Stimulated activated CD8-positive, alpha-beta memory T cell treated with anti-CD3 and anti-CD28 coated beads, Interleukin-15, amount 100 ng/mL, for 1 hour (primary cell): ENCODE results near the gene POLR1H.

Experiments
- DNase-seq: peaks from one replicate; pipeline ENCODE4 v3.0.0-alpha.2; 2020; ENCODE audit warnings: low read depth

The POLR1H gene

GRCh38 chr6:30062471-30063178, 1.6 kb downstream of the POLR1H start:
- no peak for DNase-seq

DNA sequence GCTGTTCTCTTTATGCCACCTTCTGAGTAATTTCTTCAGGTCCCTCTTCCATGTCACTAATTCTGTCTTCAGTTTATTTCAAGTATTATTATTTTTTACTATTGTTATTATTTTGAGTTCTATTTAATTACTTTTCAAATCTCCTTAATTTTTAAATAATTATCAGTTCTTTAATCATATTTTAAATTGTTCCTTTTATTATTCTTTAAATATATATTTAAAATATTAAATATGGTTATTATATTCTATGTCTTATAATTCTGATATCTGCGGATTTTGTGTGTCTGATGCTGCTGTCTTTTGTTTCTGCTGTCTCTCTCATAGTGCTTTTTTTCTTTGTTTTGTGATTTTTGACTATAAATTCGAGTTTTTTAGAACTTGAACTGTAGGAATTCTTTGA, 2.2 kb downstream of the POLR1H start:
- DNase-seq, result no peak

DNA sequence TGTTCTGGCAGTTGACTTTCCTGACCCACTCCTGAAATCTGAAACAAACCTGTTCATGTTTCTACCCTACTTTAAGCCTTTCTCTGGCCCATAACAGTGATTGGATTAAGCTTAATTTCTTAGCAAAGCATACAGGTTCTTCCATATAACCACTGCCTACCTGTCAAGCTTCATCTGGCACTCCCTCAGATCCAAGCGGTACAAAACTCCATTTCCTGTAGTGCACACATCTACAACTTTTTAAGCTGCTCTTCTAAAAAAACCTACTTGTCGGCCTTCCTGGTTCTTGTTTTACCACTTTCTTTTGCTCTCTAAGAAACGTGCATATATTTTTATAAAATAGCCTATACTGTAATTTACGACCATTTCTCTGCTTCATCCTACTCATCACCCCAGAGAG, 5.0 kb downstream of the POLR1H start:
- DNase-seq, result no peak

DNA sequence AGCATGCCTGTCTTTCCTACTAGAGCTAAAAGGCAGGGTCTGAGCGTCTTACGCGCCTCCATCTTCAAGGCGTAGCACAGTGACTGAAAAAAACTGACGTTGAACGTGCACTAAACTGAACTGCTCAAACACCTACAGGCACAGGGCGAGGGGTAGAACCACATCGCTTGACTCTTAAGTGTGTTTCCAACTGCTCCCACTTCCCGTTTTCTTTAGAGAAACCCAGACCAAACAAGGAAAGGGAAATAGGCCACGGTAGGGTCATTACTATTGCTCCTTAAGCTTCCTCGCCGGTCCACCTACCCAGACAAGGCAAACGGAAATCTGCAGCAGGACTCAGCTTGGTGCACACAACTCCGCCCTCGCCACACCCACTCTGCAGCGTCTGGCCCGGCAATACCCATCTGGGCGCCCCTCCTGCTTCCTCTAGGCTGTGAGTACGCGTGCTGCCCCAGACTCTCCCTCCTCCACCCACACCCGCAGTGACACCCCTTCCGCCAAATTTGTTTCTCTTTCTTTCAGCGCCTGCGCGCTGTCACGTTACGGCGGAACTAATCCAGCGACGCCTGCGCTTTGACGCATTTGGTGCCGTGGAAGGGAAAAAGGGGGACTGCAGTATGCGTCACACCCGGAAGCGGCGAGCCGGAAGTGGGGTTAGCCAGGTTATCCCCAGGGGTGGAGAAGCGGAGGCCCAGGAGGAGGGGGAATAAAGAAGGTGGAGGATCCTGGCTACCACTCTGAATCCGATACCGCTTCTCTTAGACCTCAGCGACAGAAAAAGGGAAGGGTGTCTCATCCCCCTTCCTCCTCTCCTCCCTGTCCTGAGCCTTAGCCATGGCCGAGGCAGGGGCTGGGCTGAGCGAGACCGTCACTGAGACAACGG, 5.8 kb downstream of the POLR1H start, which contains the start of gene PPP1R11:
Gene PPP1R11, plus strand, starts transcription at position 622 of the 883 bp plus-strand sequence. Its CDS starts 213 bp downstream, at position 835.
- peak; percentile 96 for DNase-seq

- no peak for DNase-seq
Measured at GRCh38 chr6:30067460-30068139, 6.5 kb downstream of the POLR1H start.

DNA sequence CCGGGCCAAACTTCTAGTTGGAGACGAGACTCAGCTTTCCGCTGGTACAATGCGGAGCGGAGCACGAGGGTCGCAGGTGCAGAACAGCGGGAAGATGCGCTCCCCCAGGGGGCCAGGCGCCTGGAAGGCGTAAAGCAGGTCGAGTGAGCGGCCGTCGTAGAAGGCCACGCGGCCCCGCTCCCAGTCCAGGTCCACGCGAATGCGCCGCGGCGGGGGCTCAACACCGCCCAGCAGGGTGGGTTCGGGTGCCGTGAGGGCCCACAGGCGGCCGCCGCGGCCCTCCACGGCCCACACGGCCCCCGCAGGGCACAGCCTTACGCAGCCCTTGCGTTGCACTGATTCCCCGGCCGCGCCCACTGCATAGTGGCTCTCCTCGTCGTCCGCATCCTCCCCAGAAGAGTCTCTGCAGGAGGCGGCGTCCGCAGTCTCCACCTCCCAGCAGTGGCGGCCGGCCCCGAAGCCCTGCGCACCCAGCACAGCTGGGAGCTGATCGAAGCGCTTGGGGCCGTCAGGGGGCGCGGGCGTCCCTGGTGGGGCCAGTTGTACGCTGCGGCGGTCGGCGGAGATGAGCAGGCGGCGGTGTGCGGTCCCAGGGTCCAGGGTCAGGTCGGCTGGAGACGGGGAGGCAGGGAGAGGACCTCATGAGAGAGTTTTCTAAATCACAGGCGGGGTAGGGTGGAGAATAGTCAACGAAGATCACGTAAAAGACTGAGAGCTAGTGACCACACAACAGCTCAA, 10.2 kb downstream of the POLR1H start:
- DNase-seq, result no peak

- DNase-seq, result no peak
Measured at GRCh38 chr6:30071858-30072257, 10.8 kb downstream of the POLR1H start.

GRCh38 chr6:30073489-30074235, 12.6 kb downstream of the POLR1H start:
- no peak for DNase-seq

DNA sequence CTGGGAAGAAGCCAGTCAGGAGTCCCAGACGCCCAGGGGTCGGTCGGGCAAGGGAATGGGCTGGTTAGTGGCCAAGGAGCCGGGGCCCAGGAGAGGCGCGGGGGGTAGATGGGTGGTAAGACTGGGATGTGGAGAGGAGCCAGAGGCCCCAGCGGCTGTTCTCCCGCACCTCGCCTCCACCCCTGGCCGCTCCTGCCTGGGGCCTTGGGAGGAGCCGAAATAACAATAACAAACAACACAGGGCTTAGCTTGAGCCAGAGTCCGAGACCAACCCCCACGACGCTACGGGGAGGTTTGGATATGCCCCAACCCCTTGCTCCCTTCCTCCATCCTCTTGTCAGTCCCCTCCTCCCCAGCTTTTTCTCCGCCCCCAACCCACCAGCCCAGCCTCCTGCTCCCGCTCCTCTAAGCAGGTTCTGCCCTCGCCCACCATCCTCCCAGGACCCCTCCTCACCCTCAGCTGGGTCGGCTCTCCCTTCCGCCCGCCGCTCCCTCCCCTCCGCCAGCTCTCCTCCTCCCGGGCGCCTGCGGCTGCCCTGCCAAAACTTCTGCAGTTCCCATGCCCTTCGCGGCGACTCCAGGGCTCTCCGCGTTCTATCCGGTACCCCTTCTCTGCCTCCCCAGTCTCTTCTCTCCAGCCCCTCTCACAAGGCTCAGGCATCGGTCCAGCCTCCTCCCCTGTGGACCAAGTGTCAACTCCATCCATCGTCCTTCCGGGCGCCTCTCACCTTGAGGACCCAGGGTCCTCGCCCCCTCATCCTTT, 13.4 kb downstream of the POLR1H start:
- DNase-seq, result no peak

DNA sequence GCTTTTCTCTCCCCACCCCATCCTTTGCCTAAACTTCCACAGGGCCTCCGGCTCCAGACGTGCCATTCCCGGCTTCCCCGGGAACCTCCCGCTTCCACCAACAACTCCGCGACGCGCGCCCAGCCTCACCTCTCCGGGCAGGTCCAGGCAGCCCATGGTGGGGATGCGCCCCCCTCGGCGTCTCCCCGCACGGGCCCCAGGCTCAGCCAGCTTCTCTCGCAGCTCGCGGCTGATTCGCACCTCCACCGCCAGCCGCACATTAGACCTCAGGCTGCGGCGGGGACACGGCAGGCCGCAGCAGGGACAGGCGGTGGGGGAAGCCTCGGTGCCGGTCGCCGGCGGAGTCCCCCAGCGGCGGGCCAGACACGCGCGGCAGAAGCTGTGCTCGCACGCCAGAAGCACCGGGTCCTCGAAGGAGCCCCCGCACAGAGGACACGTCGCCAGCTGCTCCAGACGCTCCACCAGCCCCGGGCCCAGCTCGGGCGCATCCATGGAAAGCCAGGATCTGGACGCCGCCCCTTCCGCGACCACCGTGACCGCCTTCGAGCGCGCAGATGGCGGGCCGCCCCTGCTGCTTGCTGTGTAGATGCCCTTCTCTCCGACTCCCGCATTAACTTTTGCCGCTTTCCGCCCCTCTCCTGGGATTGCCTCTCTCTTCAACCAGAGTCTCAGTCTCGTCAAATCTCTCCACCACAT, 14.2 kb downstream of the POLR1H start, which contains the start of gene RNF39:
Gene RNF39, minus strand, starts transcription at position 676 of the 696 bp plus-strand sequence. Its CDS starts 184 bp downstream, at position 492.
- DNase-seq, result no peak

DNA sequence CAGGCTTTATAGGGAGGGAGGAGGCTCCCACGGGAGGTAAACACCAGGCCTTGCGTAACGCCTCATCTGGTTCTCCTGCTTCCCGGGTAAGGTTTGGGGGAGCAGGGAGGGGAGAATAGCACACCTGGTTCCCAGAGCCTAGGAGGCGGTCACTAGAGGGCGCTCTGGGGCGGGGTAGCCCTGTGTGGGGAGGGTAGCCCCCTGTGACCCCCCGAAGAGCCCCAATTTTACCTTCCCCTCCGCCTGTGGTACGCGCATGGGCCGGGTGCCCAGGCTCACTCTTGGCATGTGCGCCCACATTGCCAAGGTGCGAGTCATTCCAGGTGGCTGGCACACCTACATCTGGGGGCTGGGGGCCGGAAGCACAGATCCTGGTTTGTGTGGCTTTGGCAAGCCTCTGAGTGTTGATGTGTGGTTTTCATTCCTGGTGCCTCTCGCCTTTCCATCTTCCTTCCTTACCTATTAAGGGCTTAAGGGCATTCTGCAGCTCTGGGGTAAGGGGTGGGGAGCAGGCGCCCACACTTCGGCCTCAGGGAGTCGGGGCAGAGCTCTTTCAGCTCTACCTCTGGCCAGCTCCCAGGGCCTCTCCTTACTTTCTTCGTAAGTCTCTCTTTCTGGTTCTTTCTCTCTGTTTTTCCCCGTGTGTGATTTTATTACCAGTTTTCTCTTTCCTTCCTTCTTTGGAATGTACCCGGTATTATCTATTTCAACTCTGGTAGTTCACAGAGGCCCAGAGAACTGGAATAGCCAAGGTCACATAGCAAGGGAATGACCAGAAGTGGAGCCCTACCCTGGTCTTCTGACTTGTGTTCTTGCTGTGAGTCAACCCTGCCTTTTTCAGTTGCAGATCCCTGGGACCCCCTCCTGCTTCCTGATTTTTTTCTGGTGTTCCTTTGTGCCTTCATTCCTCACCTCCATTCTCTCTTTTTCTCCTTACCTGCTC, 15.0 kb downstream of the POLR1H start:
- DNase-seq, result no peak

DNA sequence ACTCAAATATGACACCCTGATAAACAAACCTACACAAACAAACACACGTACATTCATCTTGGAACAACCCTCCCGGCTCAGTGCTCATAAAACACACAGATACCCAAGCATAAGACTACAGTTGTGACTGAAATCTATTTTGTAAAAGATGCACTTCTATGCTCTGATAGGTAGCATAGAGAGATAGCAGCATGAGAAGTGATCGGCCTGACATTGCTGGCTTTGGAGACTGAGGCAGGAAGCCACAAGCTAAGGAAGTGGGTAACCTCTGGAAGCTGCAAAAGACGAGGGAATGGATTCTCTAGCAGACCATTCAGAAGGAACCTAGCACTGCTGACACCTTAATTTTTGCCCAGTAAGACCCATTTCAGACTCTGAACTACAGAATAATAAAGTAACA, 16.2 kb downstream of the POLR1H start:
- no peak for DNase-seq

DNA sequence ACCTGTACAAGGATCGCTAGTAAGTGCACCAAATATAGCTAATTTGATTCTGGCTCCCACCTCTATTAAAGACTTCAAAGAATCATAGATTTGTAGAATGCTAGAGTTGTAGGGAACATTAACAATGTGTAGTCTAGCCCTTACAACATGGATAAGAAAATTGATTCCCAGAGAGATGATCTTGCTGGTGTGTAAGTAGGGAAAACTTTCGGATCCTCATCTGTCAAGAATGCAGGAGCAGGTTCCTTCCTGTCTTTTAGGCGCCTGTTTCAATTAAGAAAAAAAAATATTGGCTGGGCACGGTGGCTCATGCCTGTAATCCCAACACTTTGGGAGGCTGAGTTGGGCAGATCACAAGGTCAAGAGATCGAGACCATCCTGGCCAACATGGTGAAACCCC, 26.8 kb downstream of the POLR1H start:
- DNase-seq, result no peak

DNA sequence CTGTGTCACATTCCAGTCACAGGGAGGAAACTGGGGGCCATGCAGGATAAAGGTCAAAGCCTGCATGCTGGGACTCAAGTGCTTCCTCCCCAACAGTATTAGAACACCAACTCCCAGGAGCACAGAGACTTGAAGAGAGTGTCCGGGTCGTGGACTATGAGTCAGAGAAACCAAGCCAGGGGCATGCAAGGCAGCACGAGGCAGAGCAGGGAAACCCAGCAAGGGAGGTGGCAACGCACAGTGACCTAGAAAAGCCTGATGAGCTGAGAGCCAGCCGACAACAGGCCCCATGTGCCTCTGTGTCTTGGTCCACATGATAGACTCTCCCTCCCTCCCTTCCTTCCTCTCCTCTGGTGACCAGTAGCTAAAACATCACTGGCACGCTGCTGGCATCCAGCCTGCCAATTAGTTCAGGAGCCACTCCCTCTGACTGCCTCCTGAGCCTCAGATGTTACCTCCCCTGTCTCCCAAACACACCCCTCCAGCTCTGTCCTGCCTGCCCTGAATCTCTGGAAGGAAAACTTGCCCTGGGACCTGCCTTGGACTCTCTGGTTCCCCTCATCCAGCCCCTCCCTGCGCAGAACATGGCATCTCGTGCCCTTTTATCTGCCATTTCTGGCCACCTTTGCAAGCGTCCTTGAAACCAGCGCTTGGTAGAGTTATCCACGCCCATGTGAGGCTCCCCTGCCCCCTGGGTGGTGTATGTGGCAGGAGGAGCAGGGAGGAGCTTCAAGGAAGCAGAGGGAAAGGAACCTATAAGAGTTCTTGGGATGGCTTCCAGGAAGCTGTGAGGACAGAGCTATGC, 30.7 kb downstream of the POLR1H start:
- no peak for DNase-seq

GRCh38 chr6:30092852-30093543, 31.9 kb downstream of the POLR1H start:
- no peak for DNase-seq

GRCh38 chr6:30093951-30094661, 33.0 kb downstream of the POLR1H start:
- DNase-seq, result no peak
